ENCODE results near the gene MAPKBP1.

MAPKBP1 gene

GRCh38 chr15:41782371-41783282 is 8.3 kb downstream of the MAPKBP1 start:
- DNase-seq, result no peak

DNA sequence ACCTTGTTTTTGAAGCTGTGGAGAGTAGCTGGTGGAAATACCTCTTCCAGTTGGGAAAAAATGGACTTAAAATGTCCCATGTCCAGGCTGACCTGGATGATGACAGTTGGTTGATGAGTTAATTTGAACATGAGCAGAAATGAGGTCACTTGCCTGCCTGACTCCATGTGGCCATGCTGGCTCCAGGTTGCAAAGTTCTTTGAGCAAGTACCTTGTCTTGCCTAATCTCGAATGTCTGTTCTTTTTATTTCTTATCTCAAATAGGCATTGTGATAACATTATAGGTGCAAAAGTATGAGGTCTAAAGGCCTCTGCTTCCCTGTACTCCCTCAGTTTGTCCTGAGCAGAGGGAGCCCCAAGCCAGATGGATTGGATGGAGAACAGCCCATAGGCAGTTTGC is 9.0 kb downstream of the MAPKBP1 start:
- DNase-seq, result no peak

DNA sequence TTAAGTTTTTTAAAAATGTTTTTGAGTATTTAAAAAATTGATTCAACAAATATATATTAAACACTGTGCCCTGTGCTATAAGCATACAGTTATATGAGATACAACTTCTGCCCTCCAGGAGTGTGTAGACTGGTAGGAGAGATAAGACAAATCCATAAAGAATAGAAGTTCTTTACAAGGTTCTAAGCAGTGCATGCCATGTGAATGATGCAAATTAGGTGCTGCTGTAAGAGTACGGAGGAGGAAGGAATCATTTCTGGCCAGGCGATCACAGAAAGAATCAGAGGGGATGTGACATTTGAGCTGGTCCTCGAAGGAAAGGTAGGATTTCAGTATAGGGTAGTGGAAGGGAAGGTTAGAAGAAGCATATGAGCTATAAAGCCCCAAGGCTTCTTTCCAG is 14.0 kb downstream of the MAPKBP1 start:
- DNase-seq, result no peak

DNA sequence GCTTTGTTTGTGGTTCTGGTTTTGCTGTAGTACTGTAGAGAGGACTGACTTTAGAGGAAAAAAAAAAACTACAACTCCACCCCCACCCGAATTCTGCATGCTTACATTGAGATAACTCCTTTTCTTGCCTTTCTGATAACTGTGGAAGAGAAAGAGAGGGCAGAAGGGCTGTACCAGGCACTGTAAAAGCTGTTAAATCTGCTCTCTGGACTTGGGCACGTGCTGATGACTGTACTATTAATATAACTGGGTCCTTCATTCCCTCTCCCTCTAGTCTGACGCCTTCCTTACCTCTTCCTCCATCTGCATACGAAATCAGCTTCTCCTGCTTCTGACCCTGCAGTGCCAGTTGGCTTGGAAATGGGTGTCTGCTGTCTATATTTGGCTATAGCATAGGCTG is 15.0 kb downstream of the MAPKBP1 start:
- no peak for DNase-seq

DNA sequence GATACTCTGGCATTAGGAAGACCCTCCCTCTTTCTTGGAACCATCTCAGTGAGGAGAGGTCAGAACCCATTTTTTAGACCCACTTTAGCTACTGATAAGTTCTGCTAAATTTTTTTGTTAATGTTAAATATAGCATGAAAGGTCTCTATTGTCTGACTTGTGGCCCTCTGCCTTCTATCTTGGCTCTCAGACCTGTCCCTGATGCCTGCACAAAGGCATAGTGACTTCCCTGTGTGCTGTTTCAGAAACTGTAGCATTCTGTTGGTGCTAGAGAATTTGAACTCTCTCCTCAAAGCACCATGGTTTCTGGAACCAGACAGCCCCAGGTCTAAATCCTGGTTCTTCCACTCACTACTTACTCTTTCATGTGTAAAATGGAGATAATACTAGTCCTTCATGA is 15.4 kb downstream of the MAPKBP1 start:
- no peak for DNase-seq

- DNase-seq, result no peak
Observed at GRCh38 chr15:41790169-41790568, 15.9 kb downstream of the MAPKBP1 start.

DNA sequence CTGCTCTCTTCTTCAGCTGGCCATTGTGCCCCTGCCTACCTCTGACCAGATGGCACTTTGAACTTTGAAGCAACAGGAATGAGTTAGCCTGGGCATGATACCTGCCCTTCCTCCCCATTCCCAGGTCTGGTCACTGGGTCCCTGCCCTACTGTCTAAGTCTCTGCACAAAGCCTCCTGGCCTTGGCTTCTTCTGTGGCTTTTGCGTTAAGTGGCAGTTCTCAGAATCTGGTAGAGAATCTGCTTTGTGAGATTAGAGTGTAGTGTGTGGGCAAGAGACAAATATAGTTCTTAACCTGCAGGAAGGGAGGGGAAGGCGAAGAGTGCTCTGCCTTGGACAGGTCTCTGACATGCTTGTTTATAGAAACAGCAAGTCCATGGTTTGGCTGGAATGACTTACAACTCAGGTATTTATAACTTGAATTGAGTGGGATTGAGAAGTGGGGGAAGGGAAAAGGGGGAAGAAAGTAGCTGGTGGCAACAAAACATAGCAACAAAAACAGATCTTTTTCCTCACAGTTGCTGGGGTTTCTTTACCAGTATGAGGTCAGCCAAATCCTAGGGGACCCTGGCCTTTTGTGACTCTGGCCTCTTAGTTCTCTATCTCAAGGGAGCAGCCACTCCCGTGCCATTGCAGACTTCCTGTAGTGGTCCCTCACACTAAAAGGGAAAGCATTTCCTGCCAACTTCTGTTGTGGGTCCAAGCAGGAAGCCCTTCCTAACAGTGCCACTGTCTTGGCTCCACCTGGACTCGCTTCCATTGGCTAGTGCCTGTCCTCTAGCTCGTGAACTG is 16.7 kb downstream of the MAPKBP1 start:
- peak; percentile 77 for DNase-seq

DNA sequence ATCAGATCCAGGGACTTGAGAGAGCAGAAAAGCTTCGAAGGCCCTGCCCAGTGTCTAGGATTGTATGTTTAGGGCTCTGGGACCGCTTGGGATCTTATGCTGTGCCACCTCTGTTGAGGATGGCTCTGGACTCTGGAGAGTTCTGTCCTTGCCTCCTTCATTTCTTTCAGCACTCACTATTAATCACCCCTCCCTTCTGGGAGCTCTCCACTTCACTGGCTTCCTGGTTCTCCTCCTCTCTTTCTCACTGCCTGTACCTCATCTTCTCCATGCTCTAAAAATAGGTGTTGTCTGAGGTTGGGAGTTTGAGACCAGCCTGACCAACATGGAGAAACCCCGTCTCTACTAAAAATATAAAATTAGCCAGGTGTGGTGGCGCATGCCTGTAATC is 17.3 kb downstream of the MAPKBP1 start:
- DNase-seq, result no peak

DNA sequence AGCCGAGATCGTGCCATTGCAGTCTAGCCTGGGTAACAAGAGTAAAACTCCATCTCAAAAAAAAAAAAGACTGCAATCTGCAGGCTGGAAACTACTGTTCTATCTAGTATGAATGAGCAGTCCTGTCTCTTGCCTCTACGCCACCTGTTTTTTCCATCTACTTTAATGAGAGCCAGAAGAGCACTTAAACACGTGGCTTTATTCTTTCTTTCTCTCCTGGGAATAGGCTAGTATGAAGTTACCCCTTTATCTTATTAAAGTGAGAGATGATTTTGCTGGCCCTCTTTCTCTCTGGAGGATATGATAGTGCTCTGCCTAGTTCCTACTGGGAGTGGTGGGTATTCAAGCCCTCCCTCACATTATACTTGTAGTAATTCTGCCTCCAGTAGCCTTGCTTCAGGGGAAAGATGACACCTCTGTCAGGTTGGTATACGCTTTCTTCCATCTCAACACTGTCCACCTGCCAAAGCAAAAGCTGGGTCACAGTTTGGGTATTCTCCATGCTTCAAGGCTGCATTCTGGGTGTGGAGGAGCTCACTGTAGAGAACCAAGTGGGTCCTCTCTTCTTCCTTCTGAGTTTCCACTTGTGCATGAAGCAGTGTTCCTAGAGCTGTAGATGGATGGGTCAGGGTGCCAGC is 17.8 kb downstream of the MAPKBP1 start:
- no peak for DNase-seq

DNA sequence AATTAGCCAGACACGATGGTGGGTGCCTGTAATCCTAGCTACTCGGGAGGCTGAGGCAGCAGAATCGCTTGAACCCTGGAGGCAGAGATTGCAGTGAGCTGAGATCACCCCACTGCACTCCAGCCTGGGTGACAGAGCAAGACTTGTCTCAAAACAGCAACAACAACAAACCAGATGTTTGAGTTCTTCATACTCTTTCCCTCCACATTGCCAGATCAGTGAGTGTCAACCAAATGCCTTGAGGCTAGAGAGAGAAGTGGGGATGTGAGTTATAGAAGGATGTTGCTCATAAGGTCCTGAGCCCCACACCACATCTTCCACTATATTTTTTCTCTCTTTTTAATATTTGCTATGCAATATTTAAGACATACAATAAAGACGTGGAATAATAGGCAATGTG is 19.8 kb downstream of the MAPKBP1 start:
- DNase-seq, result peak; percentile 94

GRCh38 chr15:41795996-41796856 is 21.9 kb downstream of the MAPKBP1 start:
- DNase-seq, result peak; percentile 69

GRCh38 chr15:41797201-41797944 is 23.1 kb downstream of the MAPKBP1 start:
- no peak for DNase-seq

DNA sequence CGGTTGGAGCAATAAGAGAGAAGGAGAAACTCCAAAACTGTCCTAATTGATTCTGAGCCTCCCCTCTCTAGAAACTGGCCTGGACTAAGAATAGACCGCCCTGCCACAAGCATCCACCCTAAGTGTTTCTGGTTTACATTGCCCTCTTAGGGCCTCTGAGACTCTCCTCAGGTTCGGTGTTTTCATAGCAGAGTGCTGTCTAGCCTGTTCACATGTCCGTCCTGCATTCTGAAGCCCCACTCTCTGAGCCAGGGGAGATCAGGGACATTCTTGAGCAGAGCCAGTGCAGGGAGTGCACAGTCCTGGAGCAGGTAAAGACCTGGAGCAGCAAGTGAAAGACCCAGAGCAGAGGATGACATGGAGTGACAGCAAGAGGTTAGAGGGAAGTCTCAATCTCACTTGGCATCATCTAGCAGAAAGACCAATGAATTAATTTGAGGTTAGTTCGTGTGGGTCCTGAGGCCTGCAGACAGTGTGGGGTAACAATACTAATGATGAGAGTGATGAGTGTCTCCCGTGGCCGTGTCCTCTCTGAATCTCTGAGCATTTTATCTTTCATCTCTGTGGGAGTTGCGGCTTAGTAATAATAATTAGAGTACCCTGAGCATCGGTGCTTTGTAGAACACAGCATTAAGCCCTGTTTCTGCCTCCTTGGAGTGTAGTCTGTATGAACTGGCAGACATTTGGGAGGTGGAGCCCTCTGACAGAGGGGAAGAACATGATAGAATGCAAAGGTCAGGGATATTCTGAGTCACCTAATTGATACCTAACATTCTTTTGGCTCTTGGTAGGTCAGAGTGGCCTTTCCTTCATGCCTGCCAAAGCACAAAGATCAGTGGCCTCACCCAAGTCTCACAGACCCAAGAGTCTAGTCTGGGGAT is 24.6 kb downstream of the MAPKBP1 start:
- peak; percentile 58 for DNase-seq

GRCh38 chr15:41799488-41799805 is 25.2 kb downstream of the MAPKBP1 start:
- DNase-seq, result no peak

- no peak for DNase-seq
Observed at GRCh38 chr15:41801185-41801584, 26.9 kb downstream of the MAPKBP1 start.

GRCh38 chr15:41801850-41802455 is 27.7 kb downstream of the MAPKBP1 start:
- DNase-seq, result no peak

GRCh38 chr15:41804361-41804760 is 30.1 kb downstream of the MAPKBP1 start:
- DNase-seq, result no peak

GRCh38 chr15:41804916-41805666 is 30.8 kb downstream of the MAPKBP1 start:
- no peak for DNase-seq

DNA sequence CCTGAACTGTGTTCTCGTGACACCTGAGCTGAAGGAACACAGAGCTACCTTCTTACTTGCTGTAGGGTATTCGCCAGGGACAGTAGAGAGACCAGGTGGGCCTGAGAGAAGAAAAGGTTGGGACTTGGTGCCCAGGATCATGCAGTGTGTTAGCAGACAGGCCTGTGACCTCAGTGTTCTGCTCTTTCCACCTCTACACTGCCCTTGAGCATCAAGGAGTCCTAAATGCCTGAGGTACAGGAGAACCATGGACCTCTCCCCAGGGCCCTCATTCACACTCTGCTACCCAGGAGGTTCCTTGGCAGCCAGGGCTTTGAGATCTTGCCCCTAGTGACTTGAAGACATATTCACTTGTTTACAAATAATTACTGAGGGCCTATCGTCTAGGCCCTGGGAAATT is 31.4 kb downstream of the MAPKBP1 start:
- no peak for DNase-seq
